Muscle of back (tissue), 13 donors: ENCODE data around the gene MYO15A. TPM values are rescaled to one million over a fixed set of nuclear protein-coding genes. Genes with fewer than 3 reads are reported as not detected.

Experiments used
- DNase-seq, 3 donors: peaks; one replicate each; pipeline versions ENCODE4 v3.0.0 to v3.0.0-alpha.2; 2013
- long read RNA-seq, 9 donors: transcript quantifications; one replicate each; lab custom pipeline, GENCODE V29; 2026
- polyA plus RNA-seq, 10 donors: library from polyadenylated mRNA; unstranded; fragments of 120-200 nt; gene quantifications; one replicate each; pipeline ENCODE4 v1.2.1, GENCODE V29; 2013; ENCODE audit not compliant: insufficient read length in 10 of 10

Gene MYO15A, protein sequence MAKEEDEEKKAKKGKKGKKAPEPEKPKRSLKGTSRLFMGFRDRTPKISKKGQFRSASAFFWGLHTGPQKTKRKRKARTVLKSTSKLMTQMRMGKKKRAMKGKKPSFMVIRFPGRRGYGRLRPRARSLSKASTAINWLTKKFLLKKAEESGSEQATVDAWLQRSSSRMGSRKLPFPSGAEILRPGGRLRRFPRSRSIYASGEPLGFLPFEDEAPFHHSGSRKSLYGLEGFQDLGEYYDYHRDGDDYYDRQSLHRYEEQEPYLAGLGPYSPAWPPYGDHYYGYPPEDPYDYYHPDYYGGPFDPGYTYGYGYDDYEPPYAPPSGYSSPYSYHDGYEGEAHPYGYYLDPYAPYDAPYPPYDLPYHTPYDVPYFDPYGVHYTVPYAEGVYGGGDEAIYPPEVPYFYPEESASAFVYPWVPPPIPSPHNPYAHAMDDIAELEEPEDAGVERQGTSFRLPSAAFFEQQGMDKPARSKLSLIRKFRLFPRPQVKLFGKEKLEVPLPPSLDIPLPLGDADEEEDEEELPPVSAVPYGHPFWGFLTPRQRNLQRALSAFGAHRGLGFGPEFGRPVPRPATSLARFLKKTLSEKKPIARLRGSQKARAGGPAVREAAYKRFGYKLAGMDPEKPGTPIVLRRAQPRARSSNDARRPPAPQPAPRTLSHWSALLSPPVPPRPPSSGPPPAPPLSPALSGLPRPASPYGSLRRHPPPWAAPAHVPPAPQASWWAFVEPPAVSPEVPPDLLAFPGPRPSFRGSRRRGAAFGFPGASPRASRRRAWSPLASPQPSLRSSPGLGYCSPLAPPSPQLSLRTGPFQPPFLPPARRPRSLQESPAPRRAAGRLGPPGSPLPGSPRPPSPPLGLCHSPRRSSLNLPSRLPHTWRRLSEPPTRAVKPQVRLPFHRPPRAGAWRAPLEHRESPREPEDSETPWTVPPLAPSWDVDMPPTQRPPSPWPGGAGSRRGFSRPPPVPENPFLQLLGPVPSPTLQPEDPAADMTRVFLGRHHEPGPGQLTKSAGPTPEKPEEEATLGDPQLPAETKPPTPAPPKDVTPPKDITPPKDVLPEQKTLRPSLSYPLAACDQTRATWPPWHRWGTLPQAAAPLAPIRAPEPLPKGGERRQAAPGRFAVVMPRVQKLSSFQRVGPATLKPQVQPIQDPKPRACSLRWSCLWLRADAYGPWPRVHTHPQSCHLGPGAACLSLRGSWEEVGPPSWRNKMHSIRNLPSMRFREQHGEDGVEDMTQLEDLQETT (N-terminal part only)
- 1 to 10 TPM in 5 of 10 donors, under 1 TPM in 5; 0.72 to 2.0 (median 1.1) TPM for polyA plus RNA-seq
- long read RNA-seq, donor 1 = 0 reads
- long read RNA-seq, donor 2 = 0 reads
- long read RNA-seq, donor 3, full-length matches to known transcripts = 1 of 1 reads
- long read RNA-seq, donor 3, partial matches to known transcripts = 0 of 1 reads
- long read RNA-seq, donor 3, other reads (novel, unspliced or antisense) = 0 of 1 reads
- long read RNA-seq, donor 4, full-length matches to known transcripts = 1 of 1 reads
- long read RNA-seq, donor 4, partial matches to known transcripts = 0 of 1 reads
- long read RNA-seq, donor 4, other reads (novel, unspliced or antisense) = 0 of 1 reads
- long read RNA-seq, donor 5 = 0 reads
- long read RNA-seq, donor 6 = 0 reads
- long read RNA-seq, donor 7 = 0 reads
- long read RNA-seq, donor 8 = 0 reads
- long read RNA-seq, donor 9 = 0 reads

DNA sequence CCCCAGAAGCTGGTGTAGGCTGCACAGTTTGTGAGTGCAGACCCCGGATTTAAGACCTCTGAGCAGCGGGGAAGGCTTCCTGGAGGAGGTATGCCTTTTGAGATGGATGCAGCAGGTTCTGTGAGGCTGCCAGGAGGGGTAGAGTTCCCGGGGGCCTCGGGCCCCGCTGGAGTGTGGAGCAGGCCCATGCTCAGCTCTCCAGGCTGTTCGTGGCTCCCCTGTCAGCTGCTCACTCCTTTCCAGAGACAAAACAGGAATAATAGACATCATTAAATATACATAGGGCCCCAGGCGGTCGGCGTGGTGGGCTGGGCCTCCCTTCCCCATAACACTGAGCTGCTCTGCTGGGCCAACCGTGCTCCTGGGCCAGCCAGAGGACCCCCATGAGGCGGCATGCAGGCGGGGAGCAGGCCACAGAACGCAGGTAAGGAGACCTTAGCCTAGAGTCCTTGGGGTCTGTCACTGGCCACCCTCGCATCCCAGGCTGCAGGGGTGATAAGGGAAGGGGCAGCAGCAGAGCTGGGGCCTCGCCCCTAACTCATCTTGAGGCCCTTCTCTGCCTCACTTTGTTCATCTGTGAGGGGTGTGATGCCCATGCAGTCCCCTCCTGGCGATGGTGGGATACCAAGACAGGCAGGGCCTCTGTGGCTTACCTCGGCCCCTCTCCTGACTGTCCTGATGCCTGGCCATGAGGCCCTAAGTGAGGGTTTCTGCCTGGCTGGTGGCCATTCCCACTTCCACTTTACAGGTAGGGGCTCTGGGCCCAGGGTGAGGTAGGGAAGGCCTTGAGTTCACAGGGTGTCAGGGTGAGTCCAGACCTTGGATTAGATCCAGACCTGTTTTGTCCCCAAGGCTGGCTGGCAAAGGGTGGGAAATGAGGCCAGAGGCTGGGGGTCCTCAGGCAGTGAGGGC is at the start of gene MYO15A:
MYO15A (plus strand) TSS at position 356 of the 912 bp plus-strand sequence. CDS start 10,045 bp downstream, outside the sequence.
- no peak for DNase-seq

DNA sequence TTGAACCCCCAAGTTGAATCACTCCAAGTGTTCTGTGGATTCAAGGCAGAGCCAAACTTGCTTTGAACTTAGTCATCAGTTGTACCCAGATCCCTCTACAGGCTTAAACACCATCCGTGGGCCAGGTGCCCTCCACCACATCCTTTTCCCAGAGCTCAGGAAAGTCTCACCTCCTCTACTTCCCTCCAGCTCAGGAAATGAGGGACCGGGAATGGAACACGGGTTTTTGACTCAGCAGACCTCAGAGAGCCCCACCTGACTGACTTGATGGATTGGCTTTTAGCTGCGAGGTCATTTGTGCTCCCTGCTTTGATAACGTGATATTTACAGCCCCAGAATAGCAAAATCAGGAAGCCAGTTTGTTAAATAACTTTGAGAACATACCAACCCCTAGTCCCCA is 49.3 kb upstream of the MYO15A start:
- no peak for DNase-seq

DNA sequence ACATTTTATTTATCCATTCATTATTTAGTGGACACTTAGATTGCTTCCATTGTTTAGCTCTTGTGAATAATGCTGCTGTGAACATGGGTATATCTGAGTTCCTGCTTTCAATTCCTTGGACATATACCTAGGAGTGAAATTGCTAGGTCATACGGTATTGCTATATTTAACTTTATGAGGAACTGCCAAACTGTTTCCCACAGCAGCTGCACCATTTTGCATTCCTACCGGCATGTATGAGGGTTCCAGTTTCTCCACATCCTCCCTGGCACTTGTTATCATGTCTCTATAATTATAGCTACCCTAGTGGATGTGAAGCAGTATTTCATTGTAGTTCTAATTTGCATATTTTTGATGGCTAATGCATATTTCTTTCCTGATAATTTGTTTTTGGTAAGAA is 44.5 kb upstream of the MYO15A start:
- no peak for DNase-seq

DNA sequence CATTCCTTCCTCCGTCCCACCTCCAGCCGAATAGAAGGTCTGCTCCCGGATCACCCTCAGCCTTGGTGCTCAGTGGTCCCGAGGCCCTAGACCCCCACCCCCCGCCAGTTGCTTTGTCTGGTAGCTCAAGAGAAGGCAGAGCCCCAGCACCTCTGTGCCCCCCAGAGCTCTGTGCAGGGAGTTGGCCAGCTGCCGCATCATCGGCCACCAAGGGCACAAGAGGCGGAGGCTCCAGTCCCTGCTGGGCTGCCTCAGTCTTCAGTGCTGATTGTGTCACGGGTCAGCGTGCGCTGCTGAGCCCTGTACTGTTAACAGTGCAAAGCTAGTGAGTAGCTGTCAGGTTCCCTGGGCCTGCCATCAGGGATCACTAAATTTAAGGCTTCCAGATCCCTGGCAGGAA is 43.0 kb upstream of the MYO15A start:
- DNase-seq = no peak

DNA sequence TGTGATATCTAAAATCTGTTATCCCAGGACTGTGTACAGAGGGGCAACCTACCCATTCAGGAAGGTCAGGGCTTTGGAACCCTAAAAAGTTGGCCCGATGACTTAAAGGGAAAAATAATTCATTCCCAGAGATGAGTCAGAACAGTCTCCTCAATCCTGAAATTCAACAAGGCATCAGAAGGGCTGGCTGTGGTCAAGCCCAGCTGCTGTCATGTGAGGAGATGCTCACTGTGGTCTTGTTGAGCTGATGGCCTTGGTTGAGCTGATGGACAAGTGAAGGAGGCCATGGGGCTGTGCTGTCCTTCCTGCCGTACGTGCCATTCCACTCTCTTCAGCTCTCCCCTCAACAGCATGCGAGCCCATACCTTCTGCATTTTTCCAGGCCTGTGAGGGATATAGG is 41.7 kb upstream of the MYO15A start:
- no peak for DNase-seq

DNA sequence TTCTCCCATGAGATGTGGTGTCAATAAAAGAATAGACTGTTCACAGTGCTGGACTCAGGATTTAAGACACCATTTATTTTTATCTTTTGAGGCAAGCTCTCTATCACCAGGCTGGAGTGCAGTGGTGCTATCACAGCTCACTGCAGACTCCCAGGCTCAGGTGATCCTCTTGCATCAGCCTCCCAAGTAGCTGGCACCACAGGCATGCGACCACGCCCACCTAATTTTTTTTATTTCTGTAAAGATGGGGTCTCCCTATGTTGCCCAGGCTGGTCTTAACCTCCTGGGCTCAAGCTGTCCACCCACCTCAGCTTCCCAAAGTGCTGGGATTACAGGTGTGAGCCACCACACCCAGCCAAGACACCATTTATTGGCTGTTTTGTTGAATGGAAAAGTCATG is 39.5 kb upstream of the MYO15A start:
- no peak for DNase-seq

DNA sequence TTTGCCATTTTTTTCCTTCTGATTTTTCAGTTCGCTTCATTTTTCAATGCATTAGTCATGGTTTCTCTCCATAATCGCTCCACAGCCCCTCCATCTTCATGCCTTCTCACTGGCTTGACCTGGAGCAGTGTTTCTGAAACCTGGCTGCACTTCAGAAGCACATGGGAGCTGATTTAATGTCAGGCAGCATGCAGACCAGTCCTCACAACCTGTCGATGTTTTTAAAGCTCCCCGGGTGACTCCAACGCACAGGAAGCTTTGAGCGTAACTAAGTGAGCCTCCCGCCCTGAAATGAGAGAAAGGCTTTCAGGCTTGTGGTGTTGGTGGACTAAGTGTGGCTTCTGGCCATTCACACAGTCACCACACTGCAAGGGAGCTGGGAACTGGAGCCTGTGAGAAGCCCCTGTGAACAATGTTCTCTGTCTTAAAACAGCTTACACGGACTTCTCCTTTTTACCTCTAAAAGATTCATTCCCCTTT is 37.7 kb upstream of the MYO15A start:
- DNase-seq = peak in 2 of 3 donors; percentile 16 to 48

DNA sequence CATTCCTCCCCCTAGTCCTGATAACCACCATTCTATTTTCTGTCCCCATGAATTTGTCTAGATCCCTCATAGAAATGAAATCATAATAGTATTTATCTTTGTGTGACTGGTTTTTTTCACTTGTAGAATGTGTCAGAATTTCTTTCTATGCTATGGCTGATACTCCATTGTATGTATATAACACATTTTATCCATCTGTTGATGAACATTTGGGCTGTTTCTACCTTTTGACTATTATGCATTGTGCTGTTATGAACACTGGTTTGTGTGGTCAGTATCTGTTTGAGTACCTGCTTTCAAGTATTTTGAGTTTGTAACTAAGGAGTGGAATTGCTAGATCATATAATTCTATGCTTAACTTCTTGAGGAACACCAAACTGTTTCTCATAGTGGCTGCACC is 36.8 kb upstream of the MYO15A start:
- DNase-seq = no peak

DNA sequence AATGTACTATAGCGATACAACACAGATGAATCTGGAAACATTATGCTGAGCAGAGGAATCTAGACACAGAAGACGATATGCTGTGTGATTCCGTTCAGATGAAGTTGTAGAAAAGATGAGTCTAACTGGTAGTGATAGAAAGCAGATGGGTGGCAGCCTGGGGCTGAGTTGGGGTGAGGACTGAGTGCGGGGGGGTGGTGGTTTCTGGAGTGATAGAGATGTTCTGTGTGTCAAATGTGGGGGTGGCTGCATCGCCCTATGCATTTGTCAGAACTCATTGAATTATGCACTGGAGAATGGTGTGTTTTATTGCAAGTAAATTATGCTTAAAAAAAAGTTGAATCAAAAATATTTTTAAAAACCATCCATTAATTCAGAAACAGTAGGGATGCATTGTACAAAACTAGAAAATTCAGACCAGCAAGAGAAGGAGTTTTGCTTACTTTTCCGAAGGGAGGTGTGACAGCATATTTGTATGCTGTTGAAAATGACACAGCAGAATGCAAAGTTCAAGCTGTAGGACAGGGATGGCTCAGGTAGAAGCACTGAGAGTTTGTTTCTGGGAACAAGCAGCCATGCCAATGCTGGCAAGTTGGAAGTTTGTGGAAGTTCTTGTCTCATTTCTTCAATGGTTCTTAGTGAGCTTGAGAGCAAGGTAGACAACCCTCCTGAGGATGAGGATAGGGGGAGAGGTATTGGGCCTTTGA is 33.8 kb upstream of the MYO15A start:
- no peak for DNase-seq

DNA sequence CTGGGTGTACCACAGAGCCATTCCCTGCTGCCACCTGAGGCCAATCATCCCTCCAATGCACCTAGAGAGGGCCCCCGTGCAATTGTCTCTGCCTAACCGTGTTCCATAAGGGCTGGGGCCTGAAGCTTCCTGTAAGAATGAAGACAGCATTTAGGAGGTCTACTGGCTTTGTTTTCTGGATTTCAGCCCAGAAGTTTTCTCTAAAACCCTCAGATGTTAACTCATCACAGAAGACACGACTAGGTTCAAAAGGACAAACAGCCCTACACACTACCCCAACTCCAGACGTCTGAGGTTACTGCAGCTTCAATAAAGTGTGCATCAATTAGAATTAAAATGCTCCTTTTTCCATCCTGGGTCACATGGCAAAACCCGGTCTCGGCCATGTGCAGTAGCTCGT is 31.6 kb upstream of the MYO15A start:
- peak; percentile 19 to 62 (median 20) for DNase-seq

DNA sequence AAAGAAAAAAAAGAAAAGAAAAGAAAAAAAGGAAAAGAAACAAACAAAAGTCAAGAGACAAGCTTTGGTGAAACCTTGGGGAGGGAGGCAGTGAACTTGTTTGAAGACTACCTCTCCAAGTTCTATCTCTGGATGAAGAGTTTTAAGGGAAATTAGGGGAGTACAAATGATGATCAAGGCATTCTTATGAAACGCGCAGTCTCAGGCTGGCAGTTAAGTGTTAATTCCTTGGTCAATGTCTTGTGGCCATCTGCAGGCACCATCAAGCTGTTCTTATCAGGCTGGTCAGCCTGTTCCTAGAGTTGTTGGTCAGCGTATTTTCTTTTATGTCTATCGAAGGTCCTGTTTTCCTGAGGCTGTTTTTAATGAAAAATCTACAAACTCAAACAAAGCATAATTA is 29.0 kb upstream of the MYO15A start:
- no peak for DNase-seq

DNA sequence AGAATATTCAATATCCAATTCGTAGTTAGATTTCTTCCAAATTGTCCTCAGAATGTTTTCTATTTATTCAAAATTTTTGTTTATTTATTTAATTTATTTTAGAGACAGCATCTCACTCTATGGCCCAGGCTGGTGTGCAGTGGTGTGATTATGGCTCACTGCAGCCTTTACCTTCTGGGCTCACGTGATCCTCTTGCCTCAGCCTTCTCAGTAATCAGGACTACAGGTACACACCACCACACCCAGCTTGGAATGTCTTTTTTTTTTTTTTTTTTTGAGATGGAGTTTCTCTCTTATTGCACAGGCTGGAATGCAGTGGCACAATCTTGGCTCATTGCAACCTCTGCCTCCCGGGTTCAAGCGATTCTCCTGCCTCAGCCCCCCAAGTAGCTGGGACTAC is 24.3 kb upstream of the MYO15A start:
- DNase-seq = no peak

DNA sequence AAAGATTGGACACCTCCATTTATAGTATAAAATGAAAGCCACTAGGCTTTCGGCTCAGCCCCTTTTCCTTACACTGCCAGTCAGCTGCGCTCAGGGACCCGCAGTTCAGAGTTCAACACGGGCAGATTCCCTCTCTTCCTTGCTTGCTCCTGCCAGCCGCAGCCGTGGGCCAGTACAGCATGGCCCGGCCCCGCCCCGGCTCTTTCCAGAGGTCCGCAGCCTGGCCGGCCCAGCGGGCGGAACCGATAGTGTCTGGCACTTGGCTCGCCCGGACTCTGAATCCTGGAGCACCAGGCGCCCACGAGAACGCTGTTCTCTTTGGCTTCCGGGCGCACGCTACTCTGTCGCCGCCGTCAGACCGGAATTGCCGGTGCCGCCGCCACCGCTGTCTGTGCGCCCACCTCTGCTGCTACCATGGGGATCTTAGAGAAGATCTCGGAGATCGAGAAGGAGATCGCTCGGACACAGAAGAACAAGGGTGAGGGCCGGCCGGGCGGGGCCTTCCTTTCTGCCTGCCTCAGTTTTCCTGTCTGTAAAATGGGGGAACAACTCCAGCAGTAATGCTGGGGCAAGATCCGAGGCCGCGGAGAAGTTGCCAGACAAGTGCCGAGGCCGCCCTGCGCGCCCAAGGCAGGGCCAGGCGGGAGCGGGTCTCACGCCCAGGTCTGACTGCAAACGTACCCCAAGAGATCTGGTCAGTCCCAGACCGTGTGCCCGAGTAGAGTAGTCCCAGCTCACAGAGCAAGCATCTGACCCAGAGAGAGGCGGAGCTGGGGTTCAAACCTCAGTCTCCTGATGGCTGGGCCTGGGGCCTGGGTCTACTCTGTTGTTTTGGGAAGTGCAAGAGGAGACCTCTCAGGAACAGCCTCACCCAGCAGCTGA is 20.7 kb upstream of the MYO15A start, which contains the start of gene DRG2:
DRG2 (plus strand) TSS at position 339 of the 882 bp plus-strand sequence; CDS start at position 415, 76 bp downstream.
- DNase-seq = peak; percentile 91 to 97 (median 94)

DNA sequence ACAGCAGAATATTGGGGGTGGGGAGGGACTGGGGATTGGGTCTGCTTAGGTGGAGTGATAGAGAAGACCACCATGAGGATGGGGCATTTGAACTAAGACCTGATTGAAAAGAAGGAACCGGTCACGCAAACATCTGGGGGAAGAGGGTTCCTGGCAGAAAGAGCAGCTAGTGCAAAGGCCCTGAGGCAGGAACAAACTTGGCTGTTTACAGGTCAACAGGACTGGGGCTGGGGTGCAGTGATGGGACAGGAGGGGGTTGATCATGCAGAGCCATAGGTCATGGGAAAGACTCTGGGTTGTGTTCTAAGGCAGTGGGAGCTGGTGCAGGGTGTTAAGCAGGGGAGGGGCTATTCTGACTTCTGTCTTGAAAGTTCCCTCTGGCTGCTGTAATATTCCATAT is 18.9 kb upstream of the MYO15A start:
- no peak for DNase-seq

DNA sequence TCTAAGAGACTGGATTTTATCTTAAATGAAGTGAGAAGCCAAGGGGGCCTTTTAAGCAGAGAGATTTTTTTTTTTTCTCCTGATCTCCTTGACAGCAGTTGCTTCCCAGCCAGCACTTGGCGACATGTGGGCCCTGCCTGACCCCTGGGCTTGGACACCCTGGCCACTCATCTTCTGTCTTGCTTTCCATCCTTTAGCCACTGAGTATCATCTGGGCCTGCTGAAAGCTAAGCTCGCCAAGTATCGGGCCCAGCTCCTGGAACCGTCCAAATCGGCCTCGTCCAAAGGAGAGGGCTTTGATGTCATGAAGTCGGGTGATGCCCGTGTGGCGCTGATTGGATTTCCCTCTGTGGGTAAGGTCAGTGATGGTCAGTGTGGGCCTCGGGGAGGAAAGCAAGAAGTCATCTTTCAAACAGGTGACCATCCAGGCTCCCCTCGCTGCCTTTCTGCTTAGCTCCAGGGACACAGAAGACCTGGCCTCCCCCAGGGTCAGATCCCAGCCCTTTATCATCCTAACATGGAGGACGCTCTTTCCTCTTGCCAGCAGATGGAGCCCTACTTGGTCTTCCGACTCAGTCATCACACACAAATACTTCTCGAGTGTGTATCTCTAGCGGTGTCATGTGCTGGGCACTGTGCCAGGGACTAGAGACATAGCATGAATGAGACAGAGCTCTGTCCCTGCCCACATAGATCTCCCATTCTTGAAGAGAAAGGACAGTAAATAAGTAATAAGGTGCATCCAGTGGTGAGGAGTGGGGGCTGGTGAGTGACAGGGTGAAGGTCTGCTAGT is 14.7 kb upstream of the MYO15A start:
- peak in 2 of 3 donors; percentile 19 to 48 for DNase-seq

DNA sequence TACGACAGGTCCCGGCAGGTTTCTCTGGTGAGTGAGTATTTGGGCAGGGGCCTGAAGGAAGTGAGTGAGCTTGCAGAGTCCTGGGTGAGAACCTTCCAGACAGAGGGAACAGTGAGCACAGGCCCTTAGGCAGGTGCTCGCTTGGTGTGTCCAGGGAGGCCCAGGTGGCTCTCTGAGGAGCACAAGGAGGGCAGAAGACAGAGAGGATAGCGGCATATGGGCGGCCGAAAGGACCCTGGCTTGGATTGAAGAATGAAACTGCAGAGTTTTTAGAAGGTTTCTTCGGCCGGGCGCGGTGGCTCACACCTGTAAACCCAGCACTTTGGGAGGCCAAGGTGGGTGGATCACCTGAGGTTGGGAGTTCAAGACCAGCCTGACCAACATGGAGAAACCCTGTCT is 14.1 kb upstream of the MYO15A start:
- no peak for DNase-seq

DNA sequence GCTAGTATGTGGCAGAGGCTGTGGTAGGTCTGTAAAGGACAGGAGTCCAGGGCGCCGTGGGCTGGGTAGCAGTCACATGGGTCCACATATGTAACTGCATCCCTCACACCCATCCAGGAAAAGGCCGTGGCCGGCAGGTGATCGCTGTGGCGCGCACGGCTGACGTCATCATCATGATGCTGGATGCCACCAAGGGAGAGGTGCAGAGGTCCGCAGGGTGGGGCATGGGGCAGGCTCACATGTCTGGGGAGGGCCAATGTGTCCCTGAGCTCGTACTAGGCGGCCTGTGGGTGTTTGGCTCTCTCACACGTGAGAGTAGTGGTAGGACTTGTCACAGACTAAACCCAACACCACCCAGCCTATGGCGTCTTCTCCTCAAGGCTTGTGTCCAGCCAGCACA is 9.0 kb upstream of the MYO15A start:
- no peak for DNase-seq
